Fibroblast of villous mesenchyme (primary cell): ENCODE results near the gene AMFR. TPM values are rescaled to one million over a fixed set of nuclear protein-coding genes. Genes with fewer than 3 reads are reported as not detected.

ENCODE experiments used
- DNase-seq: peaks from one replicate; pipeline ENCODE4 v3.0.0-alpha.2; 2010; ENCODE audit warnings: low read depth
- H3K4me3 ChIP-seq: 2 replicates; pipeline ENCODE4 v1.5.1; 2011; ENCODE audit warnings: low read depth, mild to moderate bottlenecking, low read length
- total RNA-seq: library from RNA; depleted of rRNA; stranded (reverse); fragments of >200 nt; gene quantifications from 2 replicates; pipeline ENCODE4 v1.2.3, GENCODE V29; 2012
- TF ChIP-seq, protein P1 (sequence below): IDR thresholded peaks from 2 replicates; pipeline ENCODE4 v1.5.1; 2012; ENCODE audit warnings: low read depth, mild to moderate bottlenecking, low read length; ENCODE audit not compliant: insufficient read depth

The AMFR gene
- total RNA-seq, 1 donor: 302 TPM

DNA sequence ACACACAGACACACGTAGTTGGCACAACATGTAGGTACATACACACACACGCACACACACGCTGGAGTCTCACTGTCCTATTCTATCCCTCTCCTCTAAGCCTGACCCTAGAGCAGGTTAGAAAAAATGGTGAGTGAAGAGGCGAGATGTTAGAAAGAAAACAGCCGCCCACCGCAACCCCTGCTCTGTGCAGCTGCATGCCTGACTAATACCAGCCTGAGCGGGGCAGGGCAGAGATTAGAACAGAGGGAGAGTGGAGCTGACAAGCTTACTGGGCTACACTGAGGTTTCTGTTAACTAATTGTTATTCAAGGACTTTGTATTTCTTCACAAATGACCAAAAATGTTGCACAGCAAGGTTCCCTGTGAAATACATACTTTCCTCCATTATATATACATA lies 59.8 kb downstream of the AMFR start:
- DNase-seq: no peak
- no peak overlapping the region for H3K4me3 ChIP-seq
- TF ChIP-seq, protein P1, sequence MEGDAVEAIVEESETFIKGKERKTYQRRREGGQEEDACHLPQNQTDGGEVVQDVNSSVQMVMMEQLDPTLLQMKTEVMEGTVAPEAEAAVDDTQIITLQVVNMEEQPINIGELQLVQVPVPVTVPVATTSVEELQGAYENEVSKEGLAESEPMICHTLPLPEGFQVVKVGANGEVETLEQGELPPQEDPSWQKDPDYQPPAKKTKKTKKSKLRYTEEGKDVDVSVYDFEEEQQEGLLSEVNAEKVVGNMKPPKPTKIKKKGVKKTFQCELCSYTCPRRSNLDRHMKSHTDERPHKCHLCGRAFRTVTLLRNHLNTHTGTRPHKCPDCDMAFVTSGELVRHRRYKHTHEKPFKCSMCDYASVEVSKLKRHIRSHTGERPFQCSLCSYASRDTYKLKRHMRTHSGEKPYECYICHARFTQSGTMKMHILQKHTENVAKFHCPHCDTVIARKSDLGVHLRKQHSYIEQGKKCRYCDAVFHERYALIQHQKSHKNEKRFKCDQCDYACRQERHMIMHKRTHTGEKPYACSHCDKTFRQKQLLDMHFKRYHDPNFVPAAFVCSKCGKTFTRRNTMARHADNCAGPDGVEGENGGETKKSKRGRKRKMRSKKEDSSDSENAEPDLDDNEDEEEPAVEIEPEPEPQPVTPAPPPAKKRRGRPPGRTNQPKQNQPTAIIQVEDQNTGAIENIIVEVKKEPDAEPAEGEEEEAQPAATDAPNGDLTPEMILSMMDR: no peak

DNA sequence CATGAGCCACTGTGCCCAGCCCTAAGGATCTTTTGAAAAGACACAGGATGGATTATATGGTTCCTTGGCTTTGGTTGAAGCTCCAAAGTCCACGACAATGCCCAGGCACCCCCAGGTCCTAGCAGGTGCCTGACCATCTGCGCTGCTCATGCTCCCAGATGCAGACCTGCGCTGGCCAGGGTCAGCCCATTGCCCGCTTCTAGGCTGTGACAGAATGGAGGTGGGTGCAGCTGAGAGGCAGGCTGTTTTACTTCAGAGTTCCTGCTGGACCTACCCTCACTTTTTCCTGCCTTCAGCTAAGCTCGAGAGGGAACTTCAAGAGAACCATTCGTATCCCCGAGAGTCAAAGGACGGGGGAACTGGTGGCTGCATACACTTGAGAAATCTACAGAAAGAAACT lies 60.5 kb downstream of the AMFR start:
- TF ChIP-seq, protein P1: no peak
- DNase-seq: no peak
- H3K4me3 ChIP-seq: no peak overlapping the region

DNA sequence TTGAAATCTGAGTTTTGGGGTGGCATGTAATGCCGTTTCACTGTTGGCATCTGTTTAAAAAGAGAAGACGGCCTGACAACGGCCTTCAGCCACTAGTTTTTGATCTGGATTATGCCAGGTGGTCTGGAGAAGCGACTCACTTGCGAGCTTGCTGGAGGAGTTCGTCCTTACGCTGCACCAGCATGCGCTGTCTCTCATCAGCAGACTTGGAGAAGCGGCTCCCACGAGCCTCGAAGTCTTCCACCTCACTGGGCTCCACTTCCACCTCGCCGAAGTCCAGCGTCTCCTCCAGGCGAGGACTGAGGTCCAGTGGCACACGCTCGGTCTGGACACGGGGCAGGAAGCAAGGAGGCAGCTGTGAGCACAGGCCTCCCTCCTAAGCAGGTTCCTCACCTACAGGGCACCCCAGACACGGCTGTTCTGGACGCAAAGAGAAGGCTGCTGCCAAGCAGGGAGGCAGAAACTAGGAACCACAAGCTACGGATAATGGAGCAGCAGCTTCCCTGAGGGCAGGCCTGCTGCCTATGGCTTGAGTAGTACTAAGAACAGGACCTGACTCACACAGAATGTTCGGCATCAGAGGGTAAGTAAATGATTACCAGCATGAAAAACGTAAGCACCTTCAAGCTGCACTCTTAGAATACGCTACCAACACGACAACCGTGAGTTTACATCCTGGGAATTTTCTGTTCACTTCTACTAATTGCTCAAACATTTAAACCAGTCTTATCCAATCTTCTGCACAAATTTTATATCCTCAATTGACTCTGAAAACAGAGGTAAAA lies 61.4 kb downstream of the AMFR start:
- TF ChIP-seq, protein P1: no peak
- no peak overlapping the region for H3K4me3 ChIP-seq
- DNase-seq: no peak

DNA sequence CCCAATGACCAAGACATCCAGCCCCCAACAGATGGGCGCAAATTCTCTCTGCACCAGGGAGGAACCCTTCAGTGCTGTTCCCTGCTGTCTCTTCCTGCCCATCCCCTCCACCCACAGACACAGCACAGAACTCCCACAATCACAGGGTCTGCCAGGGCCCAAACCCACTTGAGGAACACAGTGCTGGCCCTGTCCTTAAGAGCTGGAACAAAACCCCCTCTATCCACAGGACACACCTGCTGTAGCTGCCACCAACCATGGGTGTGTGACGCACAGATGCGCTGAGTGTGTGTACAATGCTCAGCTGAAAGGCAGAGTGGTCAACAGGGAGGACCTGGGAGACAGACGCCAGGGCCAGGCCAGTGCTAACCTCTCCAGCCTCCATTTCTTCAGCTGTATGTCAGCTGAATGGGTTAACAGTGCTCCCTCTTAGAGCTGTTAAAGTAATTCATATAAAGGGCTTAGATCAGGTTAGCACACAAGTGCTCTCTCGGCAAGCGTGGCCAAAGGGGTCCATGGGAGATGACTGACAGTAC lies 62.1 kb downstream of the AMFR start:
- DNase-seq: no peak
- no peak overlapping the region for H3K4me3 ChIP-seq
- TF ChIP-seq, protein P1: no peak

DNA sequence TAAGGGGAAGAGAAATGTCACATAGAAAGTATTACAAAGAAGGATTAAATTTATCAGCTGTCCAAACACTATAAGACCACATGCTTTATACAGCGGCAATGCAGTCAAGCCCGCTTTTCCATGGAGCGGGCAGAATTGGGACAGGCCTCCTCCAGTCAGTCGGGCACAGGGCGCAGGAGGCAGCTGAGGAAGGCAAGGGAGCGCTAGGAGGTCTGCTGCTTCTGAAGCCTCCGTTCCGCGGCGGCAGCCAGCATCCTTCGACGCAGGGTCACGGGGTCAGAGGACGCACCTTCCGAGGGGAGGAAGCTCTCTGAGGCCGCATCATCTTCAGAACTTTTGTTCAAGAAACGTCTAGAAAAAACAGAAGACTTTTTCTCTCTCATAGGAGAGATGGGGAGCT lies 62.6 kb downstream of the AMFR start:
- TF ChIP-seq, protein P1: no peak
- H3K4me3 ChIP-seq: no peak overlapping the region
- no peak for DNase-seq

DNA sequence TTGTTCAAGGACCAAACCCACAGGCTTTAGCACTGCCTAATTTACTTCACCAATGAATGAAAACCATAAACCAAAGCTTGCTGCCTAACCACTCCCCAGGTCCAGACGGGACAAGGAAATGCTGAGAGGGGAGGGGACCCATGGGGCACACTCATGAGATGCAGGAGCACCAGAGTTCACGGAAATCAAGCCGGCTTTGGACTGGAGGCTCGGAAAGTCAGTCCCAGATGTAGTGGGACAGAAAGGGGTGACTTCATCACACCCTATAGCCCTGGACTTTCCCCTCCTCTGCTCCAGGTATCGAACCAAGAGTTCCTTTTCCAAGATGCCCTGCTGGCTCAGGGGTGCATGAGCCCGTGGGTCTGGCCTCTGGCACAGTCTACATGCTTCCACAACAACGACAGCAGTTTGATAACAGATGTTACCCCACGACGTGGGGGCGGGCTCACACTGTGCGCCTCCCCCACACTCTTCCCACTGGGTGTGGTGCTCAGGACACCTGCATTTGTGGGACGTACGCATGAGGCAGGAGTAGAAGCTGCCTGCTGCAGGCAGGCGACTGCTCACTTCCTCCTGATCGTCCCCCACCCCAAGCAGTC lies 63.2 kb downstream of the AMFR start:
- TF ChIP-seq, protein P1: no peak
- DNase-seq: no peak
- no peak overlapping the region for H3K4me3 ChIP-seq
